HEK293 (cell line): Measurements from ENCODE around the gene LEFTY1.

ENCODE experiments used
- CTCF ChIA-PET: fragments of 350-600 bp; formaldehyde crosslinking; extraction: SDS; loops from one replicate; lab custom pipeline; 2021; ENCODE audit warnings: antibody characterized with exemption; lab: Yijun Ruan, JAX
- POLR2A ChIA-PET: fragments of 300-600 bp; formaldehyde crosslinking; extraction: SDS; loops from one replicate; lab custom pipeline; 2020; ENCODE audit warnings: antibody characterized with exemption, inconsistent platforms; lab: Yijun Ruan, JAX
- H3K27ac ChIP-seq: fragments of 200-500 bp; sonication (Bioruptor generic); 2 replicates; pipeline ENCODE4 v1.5.1; 2014; ENCODE audit warnings: low read depth, low read length, control low read depth, inconsistent platforms; ENCODE audit errors: extremely low read depth
- H3K36me3 ChIP-seq, 2 experiments: fragments of 200-500 bp in 1 of 2; sonication (Bioruptor generic) in 1 of 2; 1 replicate in 1 of 2; 2 replicates in 1 of 2; pipeline ENCODE4 v1.5.1; 2014 to 2017; ENCODE audit warnings: inconsistent platforms in 2 of 2, low read length in 2 of 2; ENCODE audit not compliant: control insufficient read depth in 2 of 2, insufficient read depth in 1 of 2
- H3K4me1 ChIP-seq: fragments of 200-500 bp; sonication (Bioruptor generic); 2 replicates; pipeline ENCODE4 v1.5.1; 2014; ENCODE audit warnings: mild to moderate bottlenecking, low read length, inconsistent platforms; ENCODE audit not compliant: control insufficient read depth, insufficient read depth
- H3K4me3 ChIP-seq: 2 replicates; pipeline ENCODE4 v1.5.1; 2011; ENCODE audit warnings: low read depth, mild to moderate bottlenecking, control low read depth, low read length, moderate library complexity
- H3K9me3 ChIP-seq: fragments of 200-500 bp; sonication (Bioruptor generic); 2 replicates; pipeline ENCODE4 v1.5.1; 2014; ENCODE audit warnings: low read depth, low read length, inconsistent platforms; ENCODE audit not compliant: control insufficient read depth, insufficient read depth
- KLF16 ChIP-seq: fragments of 450-650 bp; formaldehyde crosslinking; IDR thresholded peaks from 2 replicates; pipeline ENCODE4 v1.5.1; 2017; ENCODE audit warnings: missing biosample characterization, missing genetic modification characterization
- PRDM4 ChIP-seq: fragments of 450-650 bp; formaldehyde crosslinking; IDR thresholded peaks from 2 replicates; pipeline ENCODE4 v1.5.1; 2017; ENCODE audit warnings: missing biosample characterization, missing genetic modification characterization
- SP7 ChIP-seq: fragments of 450-650 bp; formaldehyde crosslinking; IDR thresholded peaks from 2 replicates; pipeline ENCODE4 v1.5.1; 2016; ENCODE audit warnings: missing biosample characterization, missing genetic modification characterization
- TCF7L2 ChIP-seq: IDR thresholded peaks from 2 replicates; pipeline ENCODE4 v1.6.1; 2011; ENCODE audit warnings: low read depth, mild to moderate bottlenecking, inconsistent platforms, low read length, moderate library complexity, borderline replicate concordance
- ZBTB44 ChIP-seq: fragments of 450-650 bp; IDR thresholded peaks from 2 replicates; pipeline ENCODE4 v1.5.1; 2018; ENCODE audit warnings: missing biosample characterization, mild to moderate bottlenecking, missing genetic modification characterization
- ZNF138 ChIP-seq: fragments of 450-650 bp; formaldehyde crosslinking; IDR thresholded peaks from 2 replicates; pipeline ENCODE4 v1.5.1; 2016; ENCODE audit warnings: missing biosample characterization, missing genetic modification characterization, borderline replicate concordance
- ZNF19 ChIP-seq: fragments of 450-650 bp; formaldehyde crosslinking; IDR thresholded peaks from 2 replicates; pipeline ENCODE4; 2016; ENCODE audit warnings: missing biosample characterization, missing genetic modification characterization, low read depth
- ZNF280D ChIP-seq: fragments of 450-650 bp; formaldehyde crosslinking; IDR thresholded peaks from 2 replicates; pipeline ENCODE4 v1.5.1; 2016; ENCODE audit warnings: missing biosample characterization, missing genetic modification characterization
- ZNF292 ChIP-seq: fragments of 450-650 bp; formaldehyde crosslinking; IDR thresholded peaks from 2 replicates; pipeline ENCODE4 v1.5.1; 2016; ENCODE audit warnings: low read depth, missing biosample characterization, missing genetic modification characterization, borderline replicate concordance
- ZNF311 ChIP-seq: fragments of 450-650 bp; formaldehyde crosslinking; IDR thresholded peaks from 2 replicates; pipeline ENCODE4 v1.5.1; 2017; ENCODE audit warnings: missing biosample characterization, missing genetic modification characterization, borderline replicate concordance
- ZNF548 ChIP-seq: fragments of 450-650 bp; formaldehyde crosslinking; IDR thresholded peaks from 2 replicates; pipeline ENCODE4 v1.5.1; 2016; ENCODE audit warnings: missing biosample characterization, missing genetic modification characterization
- ZNF549 ChIP-seq: fragments of 450-650 bp; IDR thresholded peaks from 2 replicates; pipeline ENCODE4 v1.5.1; 2018; ENCODE audit warnings: missing biosample characterization, missing genetic modification characterization, mild to moderate bottlenecking, inconsistent platforms, moderate library complexity
- ZNF561 ChIP-seq: fragments of 450-650 bp; IDR thresholded peaks from 2 replicates; pipeline ENCODE4 v1.5.1; 2018; ENCODE audit warnings: missing biosample characterization, missing genetic modification characterization, borderline replicate concordance
- ZNF658 ChIP-seq: fragments of 450-650 bp; formaldehyde crosslinking; IDR thresholded peaks from 2 replicates; pipeline ENCODE4; 2016; ENCODE audit warnings: missing biosample characterization, missing genetic modification characterization
- TF ChIP-seq, protein P1 (sequence below): fragments of 450-650 bp; formaldehyde crosslinking; IDR thresholded peaks from 2 replicates; pipeline ENCODE4 v1.5.1; 2016; ENCODE audit warnings: missing biosample characterization, missing genetic modification characterization
- TF ChIP-seq, protein P2 (sequence below): fragments of 450-650 bp; formaldehyde crosslinking; IDR thresholded peaks from 2 replicates; pipeline ENCODE4 v1.5.1; 2017; ENCODE audit warnings: missing biosample characterization, mild to moderate bottlenecking, missing genetic modification characterization, moderate library complexity

The LEFTY1 gene

GRCh38 chr1:225937048-225937968 is 48.4 kb upstream of the LEFTY1 start:
- POLR2A ChIA-PET, result interaction anchor here (0.6 to 6.0 kb wide), 4 partner anchors 13 to 135 kb away, joined by 3 to 32 read pairs (median 10); partner anchors contain the start of gene PYCR2
- Histone ChIP-seq H3K36me3 (no peaks in the 10 kb centered on the region), H3K27ac (no peak overlapping the region)
- TF ChIP-seq, protein P1, sequence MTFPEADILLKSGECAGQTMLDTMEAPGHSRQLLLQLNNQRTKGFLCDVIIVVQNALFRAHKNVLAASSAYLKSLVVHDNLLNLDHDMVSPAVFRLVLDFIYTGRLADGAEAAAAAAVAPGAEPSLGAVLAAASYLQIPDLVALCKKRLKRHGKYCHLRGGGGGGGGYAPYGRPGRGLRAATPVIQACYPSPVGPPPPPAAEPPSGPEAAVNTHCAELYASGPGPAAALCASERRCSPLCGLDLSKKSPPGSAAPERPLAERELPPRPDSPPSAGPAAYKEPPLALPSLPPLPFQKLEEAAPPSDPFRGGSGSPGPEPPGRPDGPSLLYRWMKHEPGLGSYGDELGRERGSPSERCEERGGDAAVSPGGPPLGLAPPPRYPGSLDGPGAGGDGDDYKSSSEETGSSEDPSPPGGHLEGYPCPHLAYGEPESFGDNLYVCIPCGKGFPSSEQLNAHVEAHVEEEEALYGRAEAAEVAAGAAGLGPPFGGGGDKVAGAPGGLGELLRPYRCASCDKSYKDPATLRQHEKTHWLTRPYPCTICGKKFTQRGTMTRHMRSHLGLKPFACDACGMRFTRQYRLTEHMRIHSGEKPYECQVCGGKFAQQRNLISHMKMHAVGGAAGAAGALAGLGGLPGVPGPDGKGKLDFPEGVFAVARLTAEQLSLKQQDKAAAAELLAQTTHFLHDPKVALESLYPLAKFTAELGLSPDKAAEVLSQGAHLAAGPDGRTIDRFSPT (tag by site-specific recombination), result 0 out of 2 replicates have a peak, but pooled peaks have one; percentile 16
- TF ChIP-seq ZNF311 (tag by site-specific recombination) (no peak), ZBTB44 (tag by site-specific recombination) (no peak), ZNF658 (no peak), ZNF138 (tag by site-specific recombination) (no peak)
- TF ChIP-seq, all 188 proteins: peak for 1
- Histone ChIP-seq H3K4me3 (no peak overlapping the region), H3K9me3 (no peaks in the 10 kb centered on the region), H3K4me1 (no peaks in the 10 kb centered on the region)
- CTCF ChIA-PET, result interaction anchor here (0.6 to 1.8 kb wide), 8 partner anchors 24 to 463 kb away, joined by 3 to 6 read pairs (median 3); no protein-coding TSS in a partner anchor

GRCh38 chr1:225936523-225936922 is 47.6 kb upstream of the LEFTY1 start:
- CTCF ChIA-PET, result interaction anchor here (0.5 to 0.8 kb wide), 3 partner anchors 37 to 476 kb away, joined by 3 to 6 read pairs (median 3); no protein-coding TSS in a partner anchor
- Histone ChIP-seq H3K9me3 (no peaks in the 10 kb centered on the region), H3K36me3 (no peaks in the 10 kb centered on the region), H3K4me1 (no peaks in the 10 kb centered on the region), H3K27ac (no peak overlapping the region), H3K4me3 (no peak overlapping the region)
- POLR2A ChIA-PET, result interaction anchor here (6.0 kb wide), 1 partner anchor 13 kb away, joined by 32 read pairs; the partner anchor contains the start of gene PYCR2
- no peak for TF ChIP-seq TCF7L2
- no peak for TF ChIP-seq ZNF19
- no peak for TF ChIP-seq ZNF292 (tag by site-specific recombination)
- TF ChIP-seq SP7, result no peak
- no peak for TF ChIP-seq ZNF549 (tag by site-specific recombination)
- no peak for TF ChIP-seq PRDM4 (tag by site-specific recombination)
- TF ChIP-seq ZNF280D (tag by site-specific recombination), result no peak
- no peak for TF ChIP-seq ZNF561 (tag by site-specific recombination)
- TF ChIP-seq ZNF548 (tag by site-specific recombination), result no peak
- TF ChIP-seq, protein P2, sequence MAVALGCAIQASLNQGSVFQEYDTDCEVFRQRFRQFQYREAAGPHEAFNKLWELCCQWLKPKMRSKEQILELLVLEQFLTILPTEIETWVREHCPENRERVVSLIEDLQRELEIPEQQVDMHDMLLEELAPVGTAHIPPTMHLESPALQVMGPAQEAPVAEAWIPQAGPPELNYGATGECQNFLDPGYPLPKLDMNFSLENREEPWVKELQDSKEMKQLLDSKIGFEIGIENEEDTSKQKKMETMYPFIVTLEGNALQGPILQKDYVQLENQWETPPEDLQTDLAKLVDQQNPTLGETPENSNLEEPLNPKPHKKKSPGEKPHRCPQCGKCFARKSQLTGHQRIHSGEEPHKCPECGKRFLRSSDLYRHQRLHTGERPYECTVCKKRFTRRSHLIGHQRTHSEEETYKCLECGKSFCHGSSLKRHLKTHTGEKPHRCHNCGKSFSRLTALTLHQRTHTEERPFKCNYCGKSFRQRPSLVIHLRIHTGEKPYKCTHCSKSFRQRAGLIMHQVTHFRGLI (tag by site-specific recombination), result no peak
- TF ChIP-seq KLF16 (tag by site-specific recombination), result no peak
